SK-N-SH (cell line): ENCODE measurements around the gene TMEM131L.

Experiments used
- CHD2 ChIP-seq: fragments of 150-350 bp; IDR thresholded peaks from 2 replicates; pipeline ENCODE4 v1.6.1; 2018; ENCODE audit warnings: low read length; ENCODE audit not compliant: partially characterized antibody
- ELF1 ChIP-seq: IDR thresholded peaks from 2 replicates; pipeline ENCODE4 v1.4.0; 2012
- EP300 ChIP-seq, 2 experiments: IDR thresholded peaks; 2 replicates each; pipeline versions ENCODE4 v1.4.0 to v1.6.1; 2012; ENCODE audit warnings: borderline replicate concordance in 1 of 2, low read depth in 1 of 2, low read length in 1 of 2
- EZH2phosphoT487 ChIP-seq: fragments of 200-600 bp; sonication (generic); IDR thresholded peaks from 2 replicates; pipeline ENCODE4 v1.6.1; 2017; ENCODE audit warnings: low read depth, mixed run types, mild to moderate bottlenecking, antibody characterized with exemption, moderate library complexity, borderline replicate concordance
- FOSL2 ChIP-seq: IDR thresholded peaks from 2 replicates; pipeline ENCODE4 v1.4.0; 2012; ENCODE audit warnings: low read depth, mild to moderate bottlenecking, moderate library complexity, borderline replicate concordance
- JUND ChIP-seq: IDR thresholded peaks from 2 replicates; pipeline ENCODE4 v1.4.0; 2012
- NFIC ChIP-seq: IDR thresholded peaks from 2 replicates; pipeline ENCODE4 v1.4.0; 2012; ENCODE audit warnings: borderline replicate concordance
- POLR2AphosphoS5 ChIP-seq: IDR thresholded peaks from 2 replicates; pipeline ENCODE4 v1.6.1; 2012; ENCODE audit warnings: low read depth, low read length
- RAD21 ChIP-seq: IDR thresholded peaks from 2 replicates; pipeline ENCODE4 v1.6.1; 2012; ENCODE audit warnings: mild to moderate bottlenecking, low read length
- SIN3A ChIP-seq: IDR thresholded peaks from 2 replicates; pipeline ENCODE4 v1.6.1; 2012; ENCODE audit warnings: low read depth, mild to moderate bottlenecking, low read length, moderate library complexity, borderline replicate concordance
- TEAD4 ChIP-seq: IDR thresholded peaks from 2 replicates; pipeline ENCODE4 v1.4.0; 2012; ENCODE audit warnings: mild to moderate bottlenecking, borderline replicate concordance; ENCODE audit not compliant: insufficient read depth
- TF ChIP-seq, protein P1 (sequence below): fragments of 200-600 bp; sonication (generic); IDR thresholded peaks from 2 replicates; pipeline ENCODE4 v1.6.1; 2017; ENCODE audit warnings: antibody characterized with exemption, mild to moderate bottlenecking, moderate library complexity
- TF ChIP-seq, protein P2 (sequence below): IDR thresholded peaks from 2 replicates; pipeline ENCODE4 v1.4.0; 2012; ENCODE audit warnings: low read depth, borderline replicate concordance

- TF ChIP-seq NFIC (no peak; the same call in 1 of the 2 replicates), SIN3A (no peak), CHD2 (no peak), EP300 (IDR thresholded peaks at IDR 0.05; ENCODE audit: borderline replicate concordance in 1 of 2, low read depth in 1 of 2, low read length in 1 of 2) (no peak), TEAD4 (no peak), EZH2phosphoT487 (no peak), ELF1 (no peak), JUND (no peak), POLR2AphosphoS5 (no peak), RAD21 (no peak), FOSL2 (no peak)
- TF ChIP-seq, protein P1, sequence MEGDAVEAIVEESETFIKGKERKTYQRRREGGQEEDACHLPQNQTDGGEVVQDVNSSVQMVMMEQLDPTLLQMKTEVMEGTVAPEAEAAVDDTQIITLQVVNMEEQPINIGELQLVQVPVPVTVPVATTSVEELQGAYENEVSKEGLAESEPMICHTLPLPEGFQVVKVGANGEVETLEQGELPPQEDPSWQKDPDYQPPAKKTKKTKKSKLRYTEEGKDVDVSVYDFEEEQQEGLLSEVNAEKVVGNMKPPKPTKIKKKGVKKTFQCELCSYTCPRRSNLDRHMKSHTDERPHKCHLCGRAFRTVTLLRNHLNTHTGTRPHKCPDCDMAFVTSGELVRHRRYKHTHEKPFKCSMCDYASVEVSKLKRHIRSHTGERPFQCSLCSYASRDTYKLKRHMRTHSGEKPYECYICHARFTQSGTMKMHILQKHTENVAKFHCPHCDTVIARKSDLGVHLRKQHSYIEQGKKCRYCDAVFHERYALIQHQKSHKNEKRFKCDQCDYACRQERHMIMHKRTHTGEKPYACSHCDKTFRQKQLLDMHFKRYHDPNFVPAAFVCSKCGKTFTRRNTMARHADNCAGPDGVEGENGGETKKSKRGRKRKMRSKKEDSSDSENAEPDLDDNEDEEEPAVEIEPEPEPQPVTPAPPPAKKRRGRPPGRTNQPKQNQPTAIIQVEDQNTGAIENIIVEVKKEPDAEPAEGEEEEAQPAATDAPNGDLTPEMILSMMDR, result no peak
- TF ChIP-seq, protein P2, sequence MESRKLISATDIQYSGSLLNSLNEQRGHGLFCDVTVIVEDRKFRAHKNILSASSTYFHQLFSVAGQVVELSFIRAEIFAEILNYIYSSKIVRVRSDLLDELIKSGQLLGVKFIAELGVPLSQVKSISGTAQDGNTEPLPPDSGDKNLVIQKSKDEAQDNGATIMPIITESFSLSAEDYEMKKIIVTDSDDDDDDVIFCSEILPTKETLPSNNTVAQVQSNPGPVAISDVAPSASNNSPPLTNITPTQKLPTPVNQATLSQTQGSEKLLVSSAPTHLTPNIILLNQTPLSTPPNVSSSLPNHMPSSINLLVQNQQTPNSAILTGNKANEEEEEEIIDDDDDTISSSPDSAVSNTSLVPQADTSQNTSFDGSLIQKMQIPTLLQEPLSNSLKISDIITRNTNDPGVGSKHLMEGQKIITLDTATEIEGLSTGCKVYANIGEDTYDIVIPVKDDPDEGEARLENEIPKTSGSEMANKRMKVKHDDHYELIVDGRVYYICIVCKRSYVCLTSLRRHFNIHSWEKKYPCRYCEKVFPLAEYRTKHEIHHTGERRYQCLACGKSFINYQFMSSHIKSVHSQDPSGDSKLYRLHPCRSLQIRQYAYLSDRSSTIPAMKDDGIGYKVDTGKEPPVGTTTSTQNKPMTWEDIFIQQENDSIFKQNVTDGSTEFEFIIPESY, result no peak
These were observed 202.5 kb downstream of the TMEM131L start for GRCh38 chr4:153668647-153669046.
